Activated T-cell treated with anti-CD3 and anti-CD28 coated beads for 48 hours (primary cell): ENCODE measurements around the gene EGR2.

Source experiments
- DNase-seq: peaks from one replicate; pipeline ENCODE4 v3.0.0-alpha.2; 2020; ENCODE audit warnings: low read depth

Gene EGR2

DNA sequence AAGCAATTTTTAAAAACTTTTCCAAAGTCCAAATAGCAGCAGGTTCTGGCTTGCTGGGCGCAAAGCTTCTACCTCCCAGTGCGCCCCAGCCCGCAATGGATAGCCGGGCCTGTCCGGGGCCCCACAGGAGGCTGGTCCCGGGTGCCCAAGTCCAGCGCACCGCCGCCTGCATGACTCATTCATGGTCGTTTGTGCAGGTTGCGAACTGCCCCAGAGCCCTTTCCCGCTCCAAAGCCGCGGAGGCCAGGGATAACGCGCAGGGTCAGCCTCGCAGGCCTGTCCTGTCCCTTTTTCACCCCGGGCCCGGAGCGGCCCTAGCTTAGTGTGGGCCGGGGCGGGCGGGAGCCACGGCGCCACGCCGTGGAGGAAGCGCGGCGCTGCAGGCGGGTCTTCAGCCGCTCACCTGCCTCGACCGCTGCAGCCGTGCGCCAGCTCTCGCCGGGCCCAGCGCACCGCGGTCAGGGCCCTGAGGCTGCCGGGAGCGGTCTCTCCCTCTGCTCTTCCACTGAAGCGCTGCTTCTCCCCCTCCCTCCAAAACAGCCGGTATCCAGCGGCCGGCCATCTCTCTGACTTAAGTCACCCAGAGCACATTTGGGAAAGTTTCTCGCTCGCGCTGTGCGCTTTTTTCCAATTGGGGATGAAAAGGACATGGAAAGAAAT, 1.7 kb upstream of the EGR2 start:
- peak; percentile 79 for DNase-seq

DNA sequence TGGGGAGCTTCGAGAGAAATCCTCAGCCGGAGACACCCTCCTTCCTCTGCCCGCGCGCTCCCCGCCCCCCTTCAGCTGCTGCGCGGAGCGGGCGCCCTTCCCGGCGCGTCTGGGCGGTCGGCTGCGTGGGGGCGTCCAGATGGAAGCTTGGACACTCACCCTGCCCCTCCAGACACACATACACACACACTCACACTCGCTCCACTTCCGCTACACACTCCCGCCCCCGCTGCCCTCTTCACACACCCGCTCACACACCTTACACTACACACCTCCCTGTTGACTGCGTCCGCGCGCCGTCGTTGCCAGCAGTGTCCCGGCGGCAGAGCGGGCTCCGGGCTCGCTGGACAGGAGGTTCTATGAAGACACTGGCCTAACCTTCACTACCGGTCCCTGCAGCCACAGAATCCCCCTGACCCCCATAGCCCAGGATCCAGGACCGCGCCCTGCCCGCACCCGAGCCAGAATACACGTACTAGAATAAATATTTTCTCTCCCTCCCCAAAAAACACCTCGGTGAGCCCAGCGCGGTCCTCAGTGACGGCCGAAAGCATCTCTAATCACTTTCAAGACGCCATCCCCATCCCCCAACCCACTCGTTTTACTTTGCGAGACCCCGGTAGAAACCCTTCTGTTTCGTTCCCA, 1.1 kb upstream of the EGR2 start:
- peak; percentile 66 for DNase-seq

DNA sequence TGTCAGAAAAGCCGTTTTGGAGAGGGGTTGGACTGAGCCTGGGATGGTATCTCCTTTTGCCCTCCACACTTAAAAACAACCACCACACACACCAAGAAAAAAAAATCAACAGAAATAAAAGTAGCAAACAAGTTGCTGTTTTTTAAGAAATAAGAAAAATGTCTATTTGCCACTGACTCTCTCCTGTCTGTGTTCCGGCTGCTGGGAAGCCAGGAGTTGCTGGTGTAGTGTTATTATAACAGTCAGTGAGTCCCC, 163 bp downstream of the EGR2 start:
- no peak for DNase-seq

DNA sequence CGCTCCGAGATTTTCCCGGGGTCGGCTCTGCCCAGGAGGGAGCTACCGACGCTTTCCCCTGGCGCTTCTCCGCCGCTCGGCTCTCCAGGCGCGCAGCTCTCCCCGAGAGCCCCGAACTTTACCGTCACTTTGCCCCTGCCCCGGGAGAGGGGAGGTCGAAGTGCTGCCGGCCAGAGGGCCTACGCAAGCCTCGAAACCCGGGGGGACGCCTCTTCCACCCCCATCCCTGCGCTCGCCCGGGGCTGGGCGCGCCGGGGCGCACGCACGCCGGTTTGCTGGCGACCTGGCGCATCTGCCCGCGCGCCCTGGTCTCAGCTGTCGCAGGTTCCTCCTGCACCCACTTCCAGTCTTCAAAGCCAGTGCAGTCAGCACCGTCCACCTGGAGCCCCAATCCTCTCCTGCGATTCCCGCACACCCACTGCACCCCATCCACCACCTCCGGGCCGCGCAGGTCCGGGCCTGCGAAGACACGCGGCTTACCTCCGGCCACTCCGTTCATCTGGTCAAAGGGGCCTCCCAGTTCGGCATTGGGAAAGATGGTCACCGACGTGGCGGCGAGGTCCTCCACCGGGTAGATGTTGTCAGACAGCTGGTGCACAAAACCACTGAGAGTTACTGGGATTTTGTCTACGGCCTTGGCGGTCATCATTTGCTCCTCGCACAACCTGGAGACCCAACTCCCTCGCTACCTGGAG, 638 bp downstream of the EGR2 start:
- DNase-seq, result no peak

DNA sequence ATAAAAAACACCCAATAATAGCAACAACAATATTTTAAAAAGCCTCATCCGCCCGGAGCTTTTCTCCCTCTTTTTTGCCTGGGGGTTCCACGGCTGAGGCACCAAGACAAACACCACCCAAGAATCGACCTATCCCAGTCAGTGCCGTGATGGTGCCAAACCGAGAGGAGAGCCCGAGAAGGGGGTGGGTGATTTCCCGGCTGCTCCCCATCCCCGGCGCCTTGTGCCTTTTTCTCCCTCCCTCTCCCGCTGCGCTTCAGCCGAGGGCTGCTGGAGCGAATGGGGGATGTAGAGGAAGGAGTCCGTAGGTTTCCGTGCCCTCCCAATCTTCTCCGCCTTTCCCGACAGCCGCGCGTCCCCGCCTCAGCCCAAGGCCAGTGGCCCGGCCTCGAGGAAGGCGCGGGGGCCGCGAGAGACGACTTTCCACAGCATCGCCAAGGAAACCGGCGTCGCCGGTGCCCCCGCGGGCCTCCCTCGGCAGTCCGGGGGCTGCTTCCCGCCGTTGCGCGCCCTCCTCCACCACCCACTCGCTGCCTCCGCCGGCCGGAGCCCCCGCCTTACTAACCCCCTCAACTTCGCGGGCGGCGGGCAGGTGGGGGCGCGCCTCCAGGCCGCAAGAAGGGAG, 1.3 kb downstream of the EGR2 start:
- no peak for DNase-seq

DNA sequence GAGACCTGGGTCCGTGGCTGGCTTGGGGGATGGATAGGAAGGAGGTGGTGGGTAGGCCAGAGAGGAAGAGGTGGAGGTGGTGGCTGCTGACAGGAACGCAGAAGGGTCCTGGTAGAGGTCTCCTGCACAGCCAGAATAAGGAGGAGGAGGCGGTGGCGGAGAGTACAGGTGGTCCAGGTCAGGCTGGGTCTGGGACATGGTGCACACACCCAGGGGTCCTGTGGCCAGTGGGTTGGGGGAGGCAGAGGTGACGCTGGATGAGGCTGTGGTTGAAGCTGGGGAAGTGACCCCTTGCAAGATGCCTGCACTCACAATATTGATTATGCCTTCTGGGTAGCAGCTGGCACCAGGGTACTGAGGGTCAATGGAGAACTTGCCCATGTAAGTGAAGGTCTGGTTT, 2.2 kb downstream of the EGR2 start:
- DNase-seq, result no peak

DNA sequence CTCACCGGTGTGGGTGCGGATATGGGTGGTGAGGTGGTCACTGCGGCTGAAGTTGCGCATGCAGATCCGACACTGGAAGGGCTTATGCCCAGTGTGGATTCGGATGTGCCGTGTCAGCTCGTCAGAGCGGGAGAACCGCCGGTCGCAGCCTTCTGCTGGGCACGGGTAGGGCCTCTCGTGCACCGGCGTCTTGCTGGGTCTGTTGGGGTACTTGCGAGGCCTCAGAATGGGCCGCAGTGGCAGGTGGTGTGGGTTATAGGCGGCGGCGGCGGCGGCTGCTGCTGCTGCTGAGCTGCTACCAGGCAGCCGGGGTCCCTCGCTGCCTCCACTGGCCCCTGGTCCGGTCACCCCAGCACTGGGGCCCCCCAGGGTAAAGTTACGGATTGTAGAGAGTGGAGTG, 2.7 kb downstream of the EGR2 start:
- no peak for DNase-seq

DNA sequence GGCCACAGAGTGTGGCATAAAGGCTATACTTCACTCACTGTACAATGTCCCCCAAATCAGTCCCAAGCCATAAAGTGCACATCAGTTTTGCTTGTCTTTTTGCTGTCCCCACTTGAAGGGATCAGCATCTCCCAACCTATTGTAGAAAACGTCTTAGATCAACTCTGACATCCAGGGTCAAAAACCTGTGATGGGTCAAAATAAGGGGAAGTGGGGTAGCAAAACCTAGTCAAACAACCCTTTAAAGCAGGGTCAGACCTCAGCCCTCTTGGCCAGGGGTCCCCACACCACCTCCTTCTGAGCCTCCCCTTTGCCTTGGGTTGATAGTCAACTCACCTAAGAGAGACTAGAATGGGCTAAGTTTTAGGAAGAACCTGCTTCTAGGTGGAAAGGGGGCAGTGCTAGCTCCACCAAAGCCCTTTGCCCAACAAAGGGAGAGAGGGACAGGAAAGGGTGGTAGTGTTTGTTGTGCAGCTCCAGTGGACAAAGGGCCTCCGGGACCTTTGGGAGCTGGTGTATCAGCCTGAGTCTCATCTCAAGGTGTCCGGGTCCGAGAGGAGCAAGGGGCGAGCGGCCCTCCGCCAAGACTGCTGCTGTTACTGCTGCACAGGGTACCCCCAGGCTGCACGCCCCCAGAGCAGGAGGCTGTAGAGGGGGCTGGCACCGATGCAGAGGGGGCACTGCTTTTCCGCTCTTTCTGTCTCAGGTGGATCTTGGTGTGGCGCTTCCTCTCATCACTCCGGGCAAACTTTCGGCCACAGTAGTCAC, 3.3 kb downstream of the EGR2 start:
- DNase-seq, result no peak

DNA sequence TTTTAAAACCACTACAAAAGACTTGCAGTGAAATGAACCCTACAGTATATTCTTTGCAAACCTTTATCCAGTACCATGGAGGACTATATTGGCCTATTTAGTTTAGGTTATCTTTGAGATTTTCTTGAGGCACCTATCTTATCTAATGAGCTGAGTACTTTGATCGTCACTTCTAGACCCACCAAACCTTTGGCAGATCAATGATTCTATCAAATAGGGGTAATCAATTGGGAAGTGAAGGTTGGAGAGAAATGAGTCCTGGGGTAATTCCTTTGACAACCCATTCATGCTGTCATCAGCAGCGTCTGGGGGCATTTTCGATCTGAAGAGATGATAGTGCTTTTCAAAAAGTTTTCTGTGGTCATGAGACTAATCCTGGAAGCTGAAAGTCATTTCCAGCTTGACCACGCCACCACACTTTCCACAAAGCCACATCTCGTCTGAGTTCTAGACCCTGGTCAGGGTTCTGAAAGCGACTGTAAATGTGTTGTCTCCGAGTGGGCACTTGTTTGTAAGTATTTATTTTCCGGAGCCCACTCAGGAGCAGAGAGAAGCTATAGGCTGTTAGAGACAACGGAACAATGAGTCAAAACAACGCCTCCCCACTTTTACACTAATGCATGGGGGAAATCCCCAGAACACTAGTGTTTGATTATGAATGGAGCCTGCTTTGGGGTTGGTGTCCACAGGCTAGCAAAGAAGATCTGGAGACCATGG, 4.8 kb downstream of the EGR2 start:
- peak; percentile 75 for DNase-seq

DNA sequence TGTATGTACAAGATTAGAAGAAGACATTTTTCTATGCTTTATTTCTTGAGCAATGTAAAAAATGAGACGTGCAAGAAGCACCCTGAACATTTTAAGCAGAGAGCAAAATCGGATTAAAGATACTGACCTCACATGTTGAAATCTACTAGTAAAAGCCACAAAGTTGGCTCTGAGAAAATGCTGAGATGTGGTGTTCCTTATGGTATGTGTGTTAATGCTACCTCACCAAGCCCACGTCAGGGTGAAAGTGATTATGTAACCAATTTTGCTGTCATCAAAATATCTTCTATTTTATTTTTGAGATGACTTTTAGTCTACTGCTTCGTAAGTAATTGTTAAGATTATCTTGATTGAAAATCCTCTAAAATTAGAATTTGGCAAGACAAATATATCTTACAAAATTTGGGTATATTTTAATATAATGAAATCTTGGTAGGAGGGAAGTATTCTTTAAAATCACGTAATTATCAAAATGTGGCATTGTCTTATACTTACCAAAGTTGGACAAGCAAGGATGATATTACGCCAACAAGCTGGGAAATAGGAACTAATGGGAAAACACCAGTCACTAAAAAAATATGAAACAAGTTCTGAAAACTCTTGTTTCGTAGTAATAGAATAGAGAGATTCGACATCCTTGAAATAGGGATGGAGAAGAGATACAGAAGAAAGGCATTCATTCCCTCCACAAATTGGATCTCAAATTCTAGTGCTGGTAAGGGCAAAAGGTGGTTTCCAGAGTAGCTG, 5.8 kb downstream of the EGR2 start:
- no peak for DNase-seq

DNA sequence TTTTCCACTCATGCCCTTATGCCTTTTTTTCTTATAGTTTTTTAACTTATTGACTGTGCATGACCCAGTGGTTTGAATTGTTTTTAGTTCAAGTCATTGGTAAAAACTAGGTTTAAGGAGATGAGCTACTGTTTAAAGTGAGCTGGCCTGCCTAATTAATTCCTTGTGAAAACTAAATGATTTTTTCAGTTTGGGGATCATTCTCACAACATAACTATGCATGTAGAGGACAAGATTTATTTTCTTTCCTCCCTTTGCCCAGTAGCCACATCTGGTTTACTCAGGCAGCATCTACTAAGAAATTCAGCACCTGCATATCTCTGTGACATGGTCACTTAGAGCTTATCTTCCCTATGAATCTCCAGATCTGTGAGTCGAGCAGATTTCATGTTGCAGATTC, 9.9 kb downstream of the EGR2 start:
- no peak for DNase-seq

DNA sequence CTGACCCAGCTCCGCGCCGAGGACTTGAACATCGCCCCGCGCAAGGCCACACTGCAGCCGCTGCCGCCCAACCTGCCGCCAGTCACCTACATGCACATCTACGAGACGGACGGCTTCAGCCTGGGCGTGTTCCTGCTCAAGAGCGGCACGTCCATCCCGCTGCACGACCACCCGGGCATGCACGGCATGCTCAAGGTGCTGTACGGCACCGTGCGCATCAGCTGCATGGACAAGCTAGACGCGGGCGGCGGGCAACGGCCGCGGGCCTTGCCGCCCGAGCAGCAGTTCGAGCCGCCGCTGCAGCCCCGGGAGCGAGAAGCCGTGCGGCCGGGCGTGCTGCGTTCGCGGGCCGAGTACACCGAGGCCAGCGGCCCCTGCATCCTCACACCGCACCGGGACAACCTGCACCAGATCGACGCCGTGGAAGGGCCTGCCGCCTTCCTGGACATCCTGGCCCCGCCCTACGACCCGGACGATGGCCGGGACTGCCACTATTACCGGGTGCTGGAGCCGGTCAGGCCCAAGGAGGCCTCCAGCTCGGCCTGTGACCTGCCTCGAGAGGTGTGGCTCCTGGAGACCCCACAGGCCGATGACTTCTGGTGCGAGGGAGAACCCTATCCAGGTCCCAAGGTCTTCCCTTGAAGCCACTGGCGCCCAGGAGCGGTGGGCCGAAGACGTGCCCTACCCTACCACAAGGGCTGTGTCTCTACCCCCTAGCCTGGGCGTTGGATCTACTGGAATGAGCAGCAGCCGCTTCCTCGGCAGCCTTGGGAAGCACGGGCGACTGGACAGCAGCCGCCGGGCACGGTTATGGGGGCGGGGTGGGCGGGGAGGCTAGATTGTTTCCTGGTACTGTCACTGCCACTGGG, 10.7 kb downstream of the EGR2 start:
- DNase-seq, result no peak

DNA sequence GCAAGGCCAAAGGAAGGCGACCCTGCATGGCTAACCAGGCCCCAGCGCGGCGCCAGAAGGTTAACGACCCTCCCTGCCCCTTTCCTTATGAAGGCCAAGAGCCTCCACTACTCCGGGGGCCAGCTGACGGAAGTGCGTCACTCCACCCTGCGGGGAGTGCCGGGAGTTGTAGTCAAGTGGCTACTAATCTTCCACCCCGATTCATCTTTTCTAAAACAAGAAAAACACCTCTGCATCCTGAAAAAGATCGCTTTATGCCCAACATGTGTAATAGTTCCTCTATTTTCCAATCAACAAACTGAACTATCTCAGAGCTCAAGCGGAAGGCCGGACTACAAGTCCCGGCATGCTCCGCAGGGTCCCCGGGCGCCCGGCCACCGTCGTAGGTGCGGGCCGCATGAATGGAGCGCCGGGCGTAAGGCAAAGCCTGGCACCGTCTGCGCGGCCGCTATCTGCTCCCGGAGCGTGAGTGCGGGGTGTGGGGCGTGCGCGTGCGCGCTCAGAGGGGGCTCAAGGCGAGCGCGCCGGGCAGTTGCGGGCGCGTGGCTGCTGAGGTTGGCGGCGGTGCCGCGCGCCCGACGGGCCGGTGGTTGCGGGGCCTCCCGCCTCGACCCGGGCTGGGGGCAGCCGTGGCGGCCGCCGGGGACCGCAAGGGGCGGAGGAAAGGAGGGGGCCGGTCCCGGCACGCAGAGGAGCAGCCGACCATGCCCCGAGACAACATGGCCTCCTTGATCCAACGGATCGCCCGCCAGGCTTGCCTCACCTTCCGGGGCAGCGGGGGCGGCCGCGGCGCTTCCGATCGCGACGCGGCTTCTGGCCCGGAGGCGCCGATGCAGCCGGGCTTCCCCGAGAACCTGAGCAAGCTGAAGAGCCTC, 11.6 kb downstream of the EGR2 start, which contains the start of gene ADO:
TSS of gene ADO (plus strand) at position 365 of the 875 bp plus-strand sequence. CDS start at position 705, 340 bp downstream.
- DNase-seq, result peak; percentile 79

DNA sequence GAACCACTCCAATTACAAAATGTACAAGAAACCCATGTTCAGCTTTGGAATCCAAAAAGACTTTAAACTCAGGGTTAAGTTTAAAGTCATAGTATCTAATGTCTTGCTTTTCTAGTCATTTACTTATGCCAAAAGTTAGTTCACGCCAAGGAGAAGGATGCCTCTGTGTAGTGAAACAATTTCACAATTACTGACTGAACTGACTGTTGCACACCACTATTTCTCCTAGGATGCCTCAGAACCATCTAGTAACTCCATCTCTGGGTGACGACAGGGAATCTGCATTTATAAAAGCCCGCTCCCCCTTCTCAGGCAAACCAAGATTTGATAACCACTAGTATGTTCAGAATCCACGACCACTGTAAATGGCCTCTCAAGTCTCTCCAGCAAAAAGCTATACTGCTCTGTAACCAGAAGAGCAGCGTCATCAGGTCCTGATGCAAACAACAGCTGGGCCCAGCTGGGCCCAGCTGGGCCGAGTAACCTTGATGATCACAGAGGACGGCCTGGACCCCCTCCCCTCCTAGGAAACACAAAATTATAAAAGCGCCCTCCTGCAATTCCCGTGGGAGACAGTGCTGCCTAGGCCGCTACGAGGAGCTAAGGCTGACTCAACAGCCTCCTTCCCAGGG, 12.3 kb downstream of the EGR2 start:
- no peak for DNase-seq

DNA sequence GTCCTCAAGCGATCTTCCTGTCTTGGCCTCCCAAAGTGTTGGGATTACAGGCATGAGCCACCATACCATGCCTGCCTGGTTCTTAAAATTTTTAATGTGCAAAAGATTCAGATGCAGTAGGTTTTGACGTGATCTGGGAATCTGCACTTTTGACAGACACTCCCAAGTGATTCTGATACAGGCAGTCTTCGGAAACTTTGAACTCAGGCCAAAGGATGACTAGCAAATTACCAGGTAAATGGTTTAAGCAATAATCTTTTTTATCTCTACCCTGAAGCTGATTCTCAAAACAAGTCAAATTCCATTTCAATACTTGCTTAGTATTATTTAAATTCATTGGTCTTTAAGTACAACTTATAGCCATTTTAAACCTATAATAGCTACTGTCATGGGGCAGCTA, 14.3 kb downstream of the EGR2 start:
- no peak for DNase-seq

DNA sequence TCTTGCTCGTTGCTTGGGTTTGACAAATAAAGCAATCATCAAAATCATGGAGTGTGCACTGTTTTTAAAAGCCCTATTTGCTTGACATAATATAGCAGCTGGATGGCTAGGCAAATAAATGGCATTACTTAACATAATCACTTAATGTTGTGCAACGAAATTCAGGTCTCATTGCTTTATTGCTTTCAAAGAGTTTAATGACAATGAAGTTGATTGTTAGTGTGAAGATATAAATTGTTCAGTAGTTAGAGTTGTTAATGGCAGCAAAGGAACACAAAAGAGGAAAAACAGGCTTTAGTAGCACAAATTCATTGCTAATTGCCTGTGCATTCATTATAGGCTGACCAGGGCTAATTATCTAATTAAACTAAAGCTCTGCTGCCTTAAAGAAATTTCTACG, 19.3 kb downstream of the EGR2 start:
- no peak for DNase-seq

DNA sequence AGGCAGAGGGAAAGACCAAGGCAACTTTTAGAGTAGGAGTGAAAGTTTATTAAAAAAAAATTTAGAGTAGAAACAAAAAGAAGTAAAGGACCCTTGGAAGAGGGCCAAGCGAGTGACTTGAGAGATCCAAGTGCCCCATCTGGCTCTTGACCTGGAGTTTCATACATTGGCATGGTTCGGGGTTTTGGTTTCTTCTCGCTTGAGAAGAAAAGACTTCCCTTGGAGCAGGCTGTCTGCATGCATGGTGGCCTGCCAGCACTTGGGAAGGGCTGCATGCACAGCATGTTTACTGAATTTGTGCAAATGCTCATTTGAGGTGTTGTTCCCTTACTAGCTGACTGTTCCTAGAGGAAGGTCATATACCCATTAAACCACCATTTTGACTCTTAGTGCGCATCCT, 20.4 kb downstream of the EGR2 start:
- no peak for DNase-seq

DNA sequence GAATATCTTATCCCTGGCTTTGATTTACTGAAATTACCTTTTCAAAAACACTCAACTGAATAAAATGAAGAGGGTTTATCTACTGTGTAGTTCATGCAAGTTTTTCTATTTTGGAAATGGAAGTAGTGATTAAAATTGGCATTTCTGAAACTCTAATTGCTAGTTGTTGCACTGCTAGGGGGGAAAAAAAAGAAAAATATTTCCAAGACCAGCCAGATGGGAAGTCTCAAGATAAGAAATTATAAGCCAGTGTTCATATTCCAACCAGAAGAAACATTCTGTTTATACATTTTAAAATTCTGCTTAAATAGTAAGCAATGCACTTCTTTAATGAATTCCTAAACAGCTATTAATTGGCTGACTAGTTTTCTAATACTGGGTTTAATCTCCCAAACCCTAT, 21.1 kb downstream of the EGR2 start:
- no peak for DNase-seq

DNA sequence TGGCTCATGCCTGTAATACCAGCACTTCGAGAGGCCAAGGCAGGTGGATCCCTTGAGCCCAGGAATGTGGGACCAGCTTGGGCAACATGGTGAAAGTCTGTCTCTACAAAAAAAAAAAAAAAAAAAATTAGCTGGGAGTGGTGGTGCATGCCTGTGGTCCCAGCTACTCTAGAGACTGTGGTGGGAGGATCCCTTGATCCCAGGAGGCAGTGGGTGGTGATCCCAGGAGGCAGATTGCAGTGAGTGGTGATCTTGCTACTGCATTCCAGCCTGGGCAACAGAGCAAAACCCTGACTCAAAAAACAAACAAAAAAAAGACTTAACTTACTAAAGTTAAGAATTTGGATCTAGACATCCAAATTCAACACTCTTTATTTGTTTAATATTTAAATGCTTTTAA, 21.9 kb downstream of the EGR2 start:
- DNase-seq, result no peak
